H1 (cell line): ENCODE results near the gene CHRNA4. TPM values are rescaled to one million over a fixed set of nuclear protein-coding genes. Genes with fewer than 3 reads are reported as not detected.

Experiments
- CTCF ChIA-PET: fragments of 300-600 bp; sonication (Branson Sonifier 250); formaldehyde crosslinking; loops from one replicate; lab custom pipeline; 2021; ENCODE audit not compliant: partially characterized antibody; lab: Charles Lee
- POLR2A ChIA-PET: fragments of 300-600 bp; sonication (Branson Sonifier 250); formaldehyde crosslinking; loops from one replicate; lab custom pipeline; 2021; ENCODE audit warnings: inconsistent platforms; ENCODE audit not compliant: partially characterized antibody; lab: Charles Lee
- DNase-seq, 2 experiments: peaks; one replicate each; pipeline versions ENCODE4 v3.0.0 to v3.0.0-alpha.2; 2010 to 2022; ENCODE audit warnings: low spot score in 2 of 2, low read depth in 1 of 2, mixed read lengths in 1 of 2
- FAIRE-seq: peaks from 2 replicates; lab custom pipeline; 2011; peaks lifted over from hg19 to GRCh38; lab: Jason Lieb, UNC
- H2AFZ ChIP-seq: 2 replicates; pipeline ENCODE4 v1.8.1; 2012; ENCODE audit warnings: low read length, inconsistent platforms
- H2AK5ac ChIP-seq: 2 replicates; pipeline ENCODE4 v1.6.1; 2013; ENCODE audit warnings: low read depth, low read length
- H2BK120ac ChIP-seq: replicated peaks from 2 replicates; pipeline ENCODE3; 2013; ENCODE audit warnings: low read depth, low read length, inconsistent platforms
- H2BK12ac ChIP-seq: 2 replicates; pipeline ENCODE4 v1.6.1; 2013; ENCODE audit warnings: low read depth, low read length
- H2BK15ac ChIP-seq: 2 replicates; pipeline ENCODE4 v1.6.1; 2013; ENCODE audit warnings: low read length
- H2BK20ac ChIP-seq: 2 replicates; pipeline ENCODE4 v1.6.1; 2013; ENCODE audit warnings: low read length
- H2BK5ac ChIP-seq: 2 replicates; pipeline ENCODE4 v1.6.1; 2013; ENCODE audit warnings: low read depth, low read length
- H3K14ac ChIP-seq: 2 replicates; pipeline ENCODE4 v1.6.1; 2013; ENCODE audit warnings: inconsistent platforms; ENCODE audit not compliant: insufficient read length
- H3K18ac ChIP-seq: 2 replicates; pipeline ENCODE4 v1.6.1; 2013; ENCODE audit warnings: low read length; ENCODE audit errors: extremely low read depth
- H3K23ac ChIP-seq: 2 replicates; pipeline ENCODE4 v1.6.1; 2013; ENCODE audit warnings: inconsistent platforms; ENCODE audit not compliant: insufficient read length
- H3K23me2 ChIP-seq: 2 replicates; pipeline ENCODE4 v1.6.1; 2013; ENCODE audit warnings: low read depth, low read length
- H3K27ac ChIP-seq: 2 replicates; pipeline ENCODE4 v1.6.1; 2011; ENCODE audit warnings: low read depth, low read length, inconsistent platforms
- H3K27me3 ChIP-seq, 4 experiments: replicated peaks in 1 of 4; 1 replicate in 1 of 4; 2 replicates in 3 of 4; pipeline versions ENCODE4 v1.6.1 to v1.8.1; 2011 to 2013; ENCODE audit warnings: low read length in 3 of 4, mild to moderate bottlenecking in 3 of 4, inconsistent platforms in 2 of 4, mixed read lengths in 2 of 4, moderate library complexity in 1 of 4; ENCODE audit not compliant: control insufficient read depth in 3 of 4, insufficient read depth in 3 of 4; ENCODE audit errors: extremely low read depth in 1 of 4
- H3K36me3 ChIP-seq, 4 experiments: 2 replicates each; pipeline versions ENCODE4 v1.6.1 to v1.8.1; 2011 to 2013; ENCODE audit warnings: mild to moderate bottlenecking in 4 of 4, low read length in 3 of 4, moderate library complexity in 2 of 4, control low read depth in 1 of 4, inconsistent platforms in 1 of 4; ENCODE audit not compliant: insufficient read depth in 4 of 4, control insufficient read depth in 2 of 4
- H3K4ac ChIP-seq: replicated peaks from 2 replicates; pipeline ENCODE3; 2013; ENCODE audit warnings: low read length, low read depth, mixed read lengths, inconsistent platforms; ENCODE audit not compliant: insufficient read length
- H3K4me1 ChIP-seq, 4 experiments: replicated peaks in 1 of 4; 1 replicate in 1 of 4; 2 replicates in 3 of 4; pipeline versions ENCODE4 v1.6.1 to v1.8.1; 2011 to 2013; ENCODE audit warnings: low read length in 3 of 4, inconsistent platforms in 2 of 4, mixed read lengths in 1 of 4; ENCODE audit not compliant: insufficient read depth in 4 of 4, control insufficient read depth in 3 of 4
- H3K4me2 ChIP-seq, 2 experiments: 2 replicates each; pipeline versions ENCODE4 v1.6.1 to v1.8.1; 2011 to 2013; ENCODE audit warnings: low read depth in 2 of 2, low read length in 2 of 2, control low read depth in 1 of 2, inconsistent platforms in 1 of 2, mild to moderate bottlenecking in 1 of 2; ENCODE audit not compliant: insufficient read depth in 1 of 2
- H3K4me3 ChIP-seq, 4 experiments: fragments of 200-600, 300-600 bp in 1 of 4; sonication (generic), shearing (Covaris generic), sonication (Bioruptor Twin) in 1 of 4; 2 replicates each; pipeline versions ENCODE4 v1.5.1 to v1.8.1; 2011 to 2016; ENCODE audit warnings: low read length in 4 of 4, low read depth in 3 of 4, control low read depth in 2 of 4, inconsistent platforms in 2 of 4, mild to moderate bottlenecking in 2 of 4, mixed read lengths in 1 of 4, moderate library complexity in 1 of 4; ENCODE audit not compliant: insufficient read depth in 2 of 4; ENCODE audit errors: extremely low read depth in 1 of 4
- H3K56ac ChIP-seq: replicated peaks from 2 replicates; pipeline ENCODE3; 2013; ENCODE audit warnings: low read depth, mild to moderate bottlenecking, mixed read lengths, low read length, inconsistent platforms; ENCODE audit not compliant: insufficient read length
- H3K79me1 ChIP-seq: 2 replicates; pipeline ENCODE4 v1.6.1; 2013; ENCODE audit warnings: low read depth, low read length, control low read depth
- H3K79me2 ChIP-seq, 2 experiments: 2 replicates each; pipeline versions ENCODE4 v1.6.1 to v1.8.1; 2012 to 2013; ENCODE audit warnings: low read length in 2 of 2, mild to moderate bottlenecking in 2 of 2, inconsistent platforms in 1 of 2; ENCODE audit not compliant: insufficient read depth in 2 of 2, control insufficient read depth in 1 of 2
- H3K9ac ChIP-seq, 4 experiments: replicated peaks in 1 of 4; 1 replicate in 1 of 4; 2 replicates in 3 of 4; pipeline versions ENCODE4 v1.6.1 to v1.8.1; 2011 to 2013; ENCODE audit warnings: low read depth in 3 of 4, low read length in 3 of 4, control low read depth in 2 of 4, mild to moderate bottlenecking in 2 of 4, moderate library complexity in 2 of 4, inconsistent platforms in 1 of 4; ENCODE audit errors: extremely low read depth in 1 of 4
- H3K9me3 ChIP-seq, 2 experiments: 2 replicates each; pipeline versions ENCODE4 v1.6.1 to v1.8.1; 2012 to 2013; ENCODE audit warnings: mild to moderate bottlenecking in 2 of 2, moderate library complexity in 2 of 2, control low read depth in 1 of 2, inconsistent platforms in 1 of 2, low read depth in 1 of 2, low read length in 1 of 2, mixed read lengths in 1 of 2; ENCODE audit not compliant: insufficient read depth in 2 of 2
- H4K20me1 ChIP-seq, 2 experiments: replicated peaks in 1 of 2; 2 replicates each; pipeline versions ENCODE3 to v1.8.1; 2011 to 2013; ENCODE audit warnings: inconsistent platforms in 2 of 2, low read length in 2 of 2, mild to moderate bottlenecking in 1 of 2; ENCODE audit not compliant: insufficient read depth in 2 of 2, control insufficient read depth in 1 of 2
- H4K5ac ChIP-seq: 2 replicates; pipeline ENCODE4 v1.6.1; 2013; ENCODE audit warnings: low read length, low read depth, mixed read lengths, inconsistent platforms; ENCODE audit not compliant: insufficient read length
- H4K8ac ChIP-seq: 2 replicates; pipeline ENCODE4 v1.8.0; 2013; ENCODE audit warnings: mild to moderate bottlenecking, moderate library complexity, low read length, inconsistent platforms; ENCODE audit not compliant: insufficient read depth; ENCODE audit errors: extremely low read depth
- H4K91ac ChIP-seq: replicated peaks from 2 replicates; pipeline ENCODE3; 2013; ENCODE audit warnings: low read length, mixed read lengths, inconsistent platforms; ENCODE audit not compliant: insufficient read length
- ATF3 ChIP-seq: IDR thresholded peaks from 2 replicates; pipeline ENCODE4 v1.6.1; 2011; ENCODE audit warnings: low read depth, mild to moderate bottlenecking, low read length; ENCODE audit not compliant: insufficient read depth
- EZH2 ChIP-seq: fragments of 200-600 bp; sonication (generic); IDR thresholded peaks from 2 replicates; pipeline ENCODE4 v1.7.1; 2012; ENCODE audit warnings: low read depth, mild to moderate bottlenecking, moderate library complexity, low read length, inconsistent platforms; ENCODE audit not compliant: severe bottlenecking
- KDM4A ChIP-seq: IDR thresholded peaks from one replicate; pipeline ENCODE4 v1.7.1; 2012; ENCODE audit warnings: low read depth, mild to moderate bottlenecking, moderate library complexity, low read length, inconsistent platforms; ENCODE audit not compliant: severe bottlenecking
- MAFK ChIP-seq: IDR thresholded peaks from 2 replicates; pipeline ENCODE4 v1.6.1; 2012; ENCODE audit warnings: low read depth, mild to moderate bottlenecking, improper control_type of control experiment, low read length
- NRF1 ChIP-seq: IDR thresholded peaks from 2 replicates; pipeline ENCODE4 v1.6.1; 2011; ENCODE audit warnings: mild to moderate bottlenecking, low read depth, low read length, improper control_type of control experiment
- POU5F1 ChIP-seq: IDR thresholded peaks from 2 replicates; pipeline ENCODE4 v1.6.1; 2011; ENCODE audit warnings: low read depth, mild to moderate bottlenecking, low read length, moderate library complexity
- RFX5 ChIP-seq: IDR thresholded peaks from 2 replicates; pipeline ENCODE4 v1.6.1; 2011; ENCODE audit warnings: low read depth, low read length, improper control_type of control experiment, borderline replicate concordance
- RNF2 ChIP-seq: fragments of 200-900, 300-1000 bp; sonication (generic); IDR thresholded peaks from 2 replicates; pipeline ENCODE4 v1.7.1; 2016; ENCODE audit warnings: borderline replicate concordance, low read depth, mild to moderate bottlenecking, antibody characterized with exemption, low read length; ENCODE audit not compliant: poor library complexity, severe bottlenecking; ENCODE audit errors: missing control alignments
- SUZ12 ChIP-seq: fragments of 200-600 bp; sonication (generic); IDR thresholded peaks from 2 replicates; pipeline ENCODE4 v1.6.1; 2012; ENCODE audit warnings: mild to moderate bottlenecking, inconsistent platforms, low read length, moderate library complexity, mixed read lengths
- WGBS, 2 experiments: shearing (Covaris generic) in 1 of 2; methylation state at CpG; one replicate each; pipeline versions ENCODE4 v1.1.6 to v1.1.7; 2013 to 2015; ENCODE audit warnings: low lambda C conversion rate in 2 of 2, mixed read lengths in 2 of 2, inconsistent platforms in 1 of 2, low coverage in 1 of 2, missing lambda C conversion rate in 1 of 2; ENCODE audit not compliant: insufficient replicate concordance in 2 of 2, insufficient coverage in 1 of 2, insufficient read length in 1 of 2; ENCODE audit errors: extremely low coverage in 1 of 2, missing lambda C conversion rate in 1 of 2; 5-methylcytosine and 5-hydroxymethylcytosine counted together
- polyA plus RNA-seq, 7 experiments: library from polyadenylated mRNA; depleted of rRNA in 3 of 7; stranded (reverse) in 5 of 7; unstranded in 2 of 7; fragments of >200 nt in 5 of 7; fragments of 200-250 nt in 2 of 7; gene quantifications; 1 replicate in 5 of 7; 2 replicates in 1 of 7; 4 replicates in 1 of 7; pipeline versions ENCODE4 v1.2.1 to v1.2.3, GENCODE V29; 2011 to 2013; ENCODE audit warnings: missing spikeins in 2 of 7, mixed read lengths in 2 of 7
- total RNA-seq: library from RNA; stranded (reverse); fragmentation: NEBNext Ultra II Directional; extraction: Animal tissue kit (Norgen Biotek cat#: 25700); gene quantifications from 2 replicates; pipeline ENCODE4 v1.2.1, GENCODE V29; 2021

CHRNA4 gene
- total and polyA plus RNA-seq, 2 of the 8 experiments (the other 6 are each of a cell fraction or from before 2014, with no cell fraction given) = 4.3 to 5.7 TPM

GRCh38 chr20:63326314-63327230 is 34.6 kb downstream of the CHRNA4 start:
- H3K4me2 ChIP-seq = no peak overlapping the region
- H3K27ac ChIP-seq = no peak overlapping the region
- H4K91ac ChIP-seq = peak overlapping the region; percentile 54
- H3K56ac ChIP-seq = no peak overlapping the region
- POLR2A ChIA-PET = interaction anchor here (0.6 kb wide), 1 partner anchor 99 kb away, joined by 4 read pairs; no protein-coding TSS in a partner anchor
- H4K8ac ChIP-seq = no peak overlapping the region
- no peak overlapping the region for H2BK120ac ChIP-seq
- no peaks in the 10 kb centered on the region for H3K36me3 ChIP-seq
- no peaks in the 10 kb centered on the region for H3K23me2 ChIP-seq
- peak overlapping the region; percentile 2 for H4K5ac ChIP-seq
- no peak overlapping the region for H3K4me3 ChIP-seq
- H3K14ac ChIP-seq = no peak overlapping the region
- no peak overlapping the region for H2AK5ac ChIP-seq
- no peak overlapping the region for H3K23ac ChIP-seq
- H3K4me1 ChIP-seq = peaks cover 0 to 5% (median 1%) of the 10 kb centered on the region in 4 experiments; a peak in 3 of 7 replicates
- peaks cover 0 to 5% of the 10 kb centered on the region in 2 experiments; a peak in 1 of 4 replicates for H3K9me3 ChIP-seq
- no peak overlapping the region for H3K4ac ChIP-seq
- H2AFZ ChIP-seq = no peak overlapping the region
- H3K79me1 ChIP-seq = no peaks in the 10 kb centered on the region
- 0 out of 2 replicates have a peak overlapping the region, but pooled peaks have one; percentile 46 for H2BK15ac ChIP-seq
- CTCF ChIA-PET = interaction anchor here (0.9 to 5.9 kb wide), 3 partner anchors 17 to 144 kb away, joined by 3 to 43 read pairs (median 14); no protein-coding TSS in a partner anchor
- no peak overlapping the region for H2BK20ac ChIP-seq
- H3K79me2 ChIP-seq = no peaks in the 10 kb centered on the region
- no peak for FAIRE-seq
- no peaks in the 10 kb centered on the region for H4K20me1 ChIP-seq
- no peak overlapping the region; the same call in 1 of the 2 replicates for H3K18ac ChIP-seq
- DNase-seq = no peak
- H3K9ac ChIP-seq = no peak overlapping the region
- H2BK5ac ChIP-seq = no peak overlapping the region
- no peak overlapping the region for H2BK12ac ChIP-seq
- H3K27me3 ChIP-seq = no peaks in the 10 kb centered on the region
- WGBS, 2 experiments = 92% methylated on average over 13 of the region's 15 CpGs; no CpG with 5 or more reads in 1 of the 2 experiments
- no peak for TF ChIP-seq SUZ12
- TF ChIP-seq POU5F1 = no peak
- no peak for TF ChIP-seq KDM4A
- no peak for TF ChIP-seq RNF2
- no peak for TF ChIP-seq ATF3
- no peak for TF ChIP-seq RFX5
- TF ChIP-seq EZH2 = no peak
- no peak for TF ChIP-seq MAFK
- TF ChIP-seq NRF1 = no peak
